Loucy (cell line): Measurements from ENCODE around the gene TET2.

ENCODE experiments used
- CTCF ChIP-seq: fragments of 200-600 bp; sonication (generic); conservative IDR thresholded peaks from 2 replicates; pipeline ENCODE4 v1.5.1; 2014; ENCODE audit warnings: mild to moderate bottlenecking, antibody characterized with exemption, low read length
- EZH2phosphoT487 ChIP-seq: fragments of 200-600 bp; IDR thresholded peaks from 2 replicates; pipeline ENCODE4 v1.6.1; 2018; ENCODE audit warnings: antibody characterized with exemption, mild to moderate bottlenecking, moderate library complexity, borderline replicate concordance

GRCh38 chr4:105150503-105150902 is 3.8 kb downstream of the TET2 start:
- TF ChIP-seq CTCF (no peak), EZH2phosphoT487 (no peak)
